GM19240 (cell line): ENCODE results near the gene ACY1.
A peak's percentile ranks its signal among the peaks of the same experiment; 100 is the strongest.

Source experiments
- DNase-seq: peaks from one replicate; pipeline ENCODE4 v3.0.0; 2011; ENCODE audit warnings: low spot score; ENCODE audit not compliant: insufficient read length

ACY1 gene

DNA sequence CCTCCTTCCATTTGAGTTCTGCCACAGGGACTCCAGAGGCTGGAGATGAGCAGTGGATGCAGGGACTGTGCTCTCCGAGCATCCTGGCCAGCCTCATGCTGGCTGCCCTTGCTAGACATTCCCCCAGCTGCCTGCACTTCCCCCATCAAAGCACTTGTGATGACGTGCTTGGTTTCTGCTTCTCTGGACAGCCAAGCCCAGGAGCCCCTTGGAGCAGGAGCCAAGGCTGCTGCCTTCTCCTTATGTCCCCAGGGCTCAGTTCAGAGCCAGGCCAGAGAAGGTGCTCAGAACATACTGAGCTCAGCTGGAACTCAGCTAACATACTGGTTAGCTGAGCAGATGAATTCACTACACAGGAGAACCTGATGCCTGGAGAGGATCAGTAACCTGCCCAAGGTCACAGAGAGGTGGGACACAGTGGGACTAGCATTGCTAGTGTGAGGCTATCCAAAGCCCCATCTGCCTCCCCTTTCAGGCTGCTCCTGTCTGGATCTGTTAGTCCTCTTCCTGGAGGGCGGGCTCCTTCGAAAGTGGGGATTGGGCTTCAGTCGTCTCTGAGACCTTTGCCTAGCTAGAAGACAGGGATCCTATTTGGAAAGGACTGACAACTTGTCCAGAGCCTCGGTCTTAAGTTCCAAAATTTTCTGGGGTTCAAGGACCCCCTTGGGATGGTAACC, 20.3 kb upstream of the ACY1 start:
- no peak for DNase-seq

DNA sequence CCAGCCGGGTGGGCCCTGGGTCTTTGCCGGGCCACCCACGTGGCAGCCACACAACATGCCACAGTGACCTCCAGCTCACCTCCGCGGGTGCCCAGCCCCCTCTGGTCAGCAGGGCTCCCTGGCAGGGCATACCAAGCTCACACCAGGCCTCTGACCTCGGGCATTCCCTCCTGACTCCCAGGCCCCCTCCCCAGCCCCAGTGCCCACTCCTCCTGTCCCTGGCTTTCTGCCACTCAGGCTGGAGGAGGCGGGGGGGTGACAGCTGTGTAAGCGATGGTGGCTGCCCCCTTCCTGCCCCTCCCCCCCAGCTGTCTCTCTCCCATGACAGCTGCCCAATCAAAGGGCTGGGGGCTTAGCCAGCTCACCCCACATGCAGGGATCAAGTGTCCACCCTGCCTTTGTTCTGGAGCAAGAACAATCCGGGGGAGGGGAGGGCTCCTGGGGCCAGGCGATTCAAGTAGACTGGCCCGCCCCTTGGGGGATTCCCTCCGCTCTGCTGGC, 19.3 kb upstream of the ACY1 start:
- no peak for DNase-seq

DNA sequence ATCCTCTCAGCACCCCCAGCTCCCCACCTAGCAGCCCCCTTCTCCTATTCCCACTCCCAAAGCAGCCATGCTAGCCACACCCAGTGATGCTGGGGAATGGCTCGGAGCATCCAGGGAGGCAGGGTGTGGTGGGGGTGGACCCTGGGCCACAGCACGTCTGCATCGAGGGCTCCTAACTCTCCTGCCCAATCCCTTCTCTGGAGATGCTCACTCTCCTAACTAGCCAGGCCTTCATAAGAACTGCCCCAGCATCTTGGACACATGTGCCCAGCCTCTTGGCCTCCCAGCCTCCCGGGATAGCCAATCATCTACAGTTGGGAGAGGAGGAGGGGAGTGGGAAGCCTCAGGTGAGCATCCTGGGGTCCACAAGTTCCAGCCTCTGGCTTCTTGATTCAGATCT, 18.8 kb upstream of the ACY1 start:
- DNase-seq = no peak

DNA sequence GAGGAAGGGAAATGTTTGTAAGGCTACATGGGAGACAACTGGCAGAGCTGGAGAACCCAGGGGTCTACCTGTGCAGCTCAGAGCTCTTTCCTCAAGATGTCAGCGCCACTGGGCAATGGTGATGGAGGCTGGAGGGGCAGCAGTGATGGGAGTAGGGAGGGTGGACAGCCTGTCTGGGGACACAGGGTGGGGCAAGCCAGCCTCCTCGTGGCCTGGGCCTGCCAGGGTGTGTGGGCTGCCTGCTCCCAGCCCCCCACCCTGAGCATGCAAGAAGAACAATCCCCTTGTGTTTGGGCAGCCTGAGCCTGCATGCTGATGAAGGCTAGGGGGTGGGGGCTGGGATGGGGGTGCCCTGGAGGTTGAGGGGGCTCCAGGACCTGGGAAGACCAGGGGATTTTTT, 17.3 kb upstream of the ACY1 start:
- no peak for DNase-seq

DNA sequence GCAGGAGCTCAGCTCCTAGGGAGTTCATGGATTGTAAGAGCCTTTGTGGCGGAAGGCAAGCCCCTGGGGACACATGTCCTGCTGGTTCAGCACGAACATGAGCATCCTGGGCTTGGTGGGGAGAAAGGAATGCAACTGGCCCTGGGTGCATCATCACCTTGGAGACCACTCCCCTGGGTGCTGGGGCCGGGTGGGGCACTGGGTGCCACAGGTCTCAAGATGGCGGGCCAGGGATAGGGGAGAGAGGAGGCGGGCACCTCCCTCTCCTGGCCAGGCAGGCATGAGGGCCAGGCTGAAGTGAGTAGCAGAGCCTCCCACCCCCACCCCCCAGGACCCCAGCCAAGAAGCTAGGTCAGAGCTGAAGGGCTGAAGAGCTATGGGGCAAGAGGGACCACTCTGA, 16.8 kb upstream of the ACY1 start:
- DNase-seq = no peak

DNA sequence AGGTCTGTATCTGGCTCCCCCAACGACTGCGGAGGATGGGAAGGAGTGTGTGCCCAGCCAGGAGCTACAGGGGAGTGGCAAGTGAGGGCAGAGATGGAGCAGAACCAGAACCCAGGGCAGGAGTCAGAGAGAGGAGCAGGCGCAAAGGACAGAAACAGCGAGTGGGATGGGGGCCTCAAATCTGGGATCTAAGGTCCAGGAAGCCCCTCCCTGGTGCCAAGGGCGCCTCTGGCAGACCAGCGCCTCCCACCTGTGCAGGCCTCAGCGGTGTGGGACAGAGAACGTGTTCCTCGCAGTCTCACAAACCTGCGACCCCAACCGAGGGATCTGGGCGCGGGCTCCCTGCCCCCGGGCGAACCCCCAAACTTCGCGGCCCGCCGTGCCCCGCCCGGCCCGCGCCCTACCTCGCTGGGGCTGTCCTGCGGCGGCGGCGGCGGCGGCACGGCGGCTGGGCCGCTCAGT, 16.4 kb upstream of the ACY1 start:
- DNase-seq = no peak

DNA sequence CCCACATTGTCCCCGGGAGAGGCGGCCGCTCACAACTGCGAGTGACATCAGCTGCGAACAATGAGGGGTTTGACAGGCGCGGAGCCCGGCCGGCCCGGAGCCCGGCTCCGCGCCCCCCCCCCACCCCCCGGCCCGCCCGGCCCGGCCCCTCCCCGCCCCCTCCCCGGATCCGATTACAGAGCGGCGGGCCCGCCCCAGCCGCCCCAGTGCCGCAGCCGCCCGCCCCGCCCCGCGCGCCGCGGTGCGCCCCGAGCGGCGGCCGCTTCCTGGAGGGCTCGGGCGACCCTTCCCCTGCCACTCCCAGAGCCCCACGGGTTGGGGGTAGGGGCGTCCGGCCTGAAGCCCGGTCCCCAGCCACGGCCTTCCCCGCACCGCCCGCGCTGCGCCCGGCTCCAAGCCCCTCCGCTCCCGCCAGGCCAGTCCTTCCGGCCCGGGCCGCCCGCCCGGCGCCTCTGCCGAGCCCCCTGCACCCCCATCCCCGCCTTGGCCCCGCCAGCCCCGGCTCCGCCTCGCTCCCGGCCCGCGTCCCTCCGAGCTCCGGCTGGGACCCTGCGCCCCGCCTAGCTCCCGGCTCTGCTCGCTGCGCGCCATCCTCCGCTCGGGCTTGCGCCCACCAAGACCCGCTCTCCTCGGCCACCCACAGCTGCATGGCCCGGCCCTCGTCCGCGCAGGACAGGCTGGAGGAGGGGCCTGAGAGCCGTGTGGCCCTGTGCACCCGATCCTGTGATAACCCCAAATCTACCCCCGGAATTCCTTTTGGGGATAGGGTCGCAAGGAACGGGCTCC, 15.8 kb upstream of the ACY1 start, which contains the start of gene PCBP4:
Gene PCBP4, minus strand, starts transcription at position 71 of the 786 bp plus-strand sequence. CDS start 6,214 bp downstream, outside the sequence.
- no peak for DNase-seq

DNA sequence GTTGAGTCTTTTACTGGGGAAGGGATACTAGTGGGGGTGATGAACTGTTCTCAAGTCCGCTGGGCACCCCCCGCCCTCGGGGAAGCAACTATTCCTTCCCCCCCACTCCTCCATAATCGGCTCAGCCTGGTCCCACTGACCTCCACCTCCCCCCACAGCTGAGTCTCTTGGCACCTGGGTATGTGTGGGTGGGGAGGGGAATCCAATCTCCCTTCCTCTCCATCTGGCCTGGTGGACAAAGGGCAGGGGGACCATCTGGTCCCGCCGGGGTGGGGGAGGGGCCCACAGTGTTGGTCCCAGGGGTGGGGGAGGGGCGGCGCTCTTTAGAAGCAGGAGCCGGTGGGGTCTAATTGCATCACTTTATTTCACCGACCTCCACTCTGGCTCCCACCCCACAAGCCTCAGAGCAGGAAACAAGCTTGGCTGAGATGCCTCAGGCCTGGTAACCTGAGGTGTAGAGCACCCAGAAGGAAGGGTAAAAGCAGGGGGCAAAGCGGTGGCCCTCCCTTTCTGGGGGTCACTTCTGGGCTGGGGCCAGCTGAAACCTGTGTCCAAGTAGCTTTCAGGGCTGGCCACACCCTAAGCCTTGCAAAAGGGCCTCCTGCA, 15.1 kb upstream of the ACY1 start:
- DNase-seq = no peak

DNA sequence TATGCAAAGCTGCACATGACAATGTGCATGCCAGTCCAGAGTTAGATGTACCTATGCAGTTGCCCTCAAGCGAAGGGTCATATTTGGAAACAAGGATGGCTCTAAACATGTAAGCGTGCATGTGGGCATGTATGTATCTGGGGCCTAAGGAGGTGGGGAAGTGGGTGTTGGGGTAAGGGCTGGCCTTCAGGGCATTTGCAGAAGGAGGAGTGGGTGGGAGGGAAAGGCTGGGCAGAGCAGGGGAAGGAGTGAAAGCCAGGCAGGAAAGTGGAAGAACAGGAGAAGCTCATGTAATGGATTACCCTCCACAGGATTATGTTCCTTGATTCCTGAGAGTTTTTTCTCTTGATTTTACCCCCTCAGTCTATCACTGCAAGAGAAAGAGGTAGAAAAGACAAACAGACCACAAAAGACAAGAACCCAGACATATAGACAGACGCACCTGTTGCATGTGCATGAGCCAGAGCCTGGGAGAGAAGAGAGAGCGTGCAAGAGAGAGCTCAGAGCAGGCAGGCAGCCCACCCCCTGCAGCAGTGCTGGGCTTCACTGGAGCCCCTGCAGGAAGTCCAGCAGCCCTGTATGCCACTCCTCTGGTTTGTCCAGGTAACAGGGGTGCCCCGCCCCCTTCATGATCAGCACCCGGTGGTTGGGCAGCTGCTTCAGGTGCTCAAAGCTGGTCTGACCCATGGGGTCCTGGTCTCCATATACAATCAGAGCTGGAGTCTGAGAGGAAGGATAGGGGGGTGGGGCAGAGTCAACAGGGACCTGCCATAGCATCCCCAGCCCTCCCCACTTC, 14.3 kb upstream of the ACY1 start:
- no peak for DNase-seq

DNA sequence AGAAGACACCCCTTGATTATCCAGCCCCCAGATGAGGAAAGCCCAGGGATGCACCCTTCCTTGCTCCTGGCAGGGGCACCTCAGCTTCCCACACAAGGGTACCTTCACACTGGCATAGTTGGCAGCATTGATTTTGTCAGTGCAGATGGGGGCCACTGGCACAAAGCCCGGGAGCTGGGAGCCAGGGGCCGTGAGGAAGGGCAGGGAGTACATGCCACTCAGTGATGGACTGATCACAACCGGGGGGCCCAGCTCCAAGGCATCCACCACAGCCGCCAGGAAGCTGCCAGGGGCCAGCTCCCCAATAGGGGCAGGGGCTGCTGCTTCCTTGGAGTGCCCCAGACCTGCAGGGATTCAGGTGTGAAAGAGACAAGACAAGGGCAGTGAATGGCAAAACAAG, 13.5 kb upstream of the ACY1 start:
- DNase-seq = no peak

DNA sequence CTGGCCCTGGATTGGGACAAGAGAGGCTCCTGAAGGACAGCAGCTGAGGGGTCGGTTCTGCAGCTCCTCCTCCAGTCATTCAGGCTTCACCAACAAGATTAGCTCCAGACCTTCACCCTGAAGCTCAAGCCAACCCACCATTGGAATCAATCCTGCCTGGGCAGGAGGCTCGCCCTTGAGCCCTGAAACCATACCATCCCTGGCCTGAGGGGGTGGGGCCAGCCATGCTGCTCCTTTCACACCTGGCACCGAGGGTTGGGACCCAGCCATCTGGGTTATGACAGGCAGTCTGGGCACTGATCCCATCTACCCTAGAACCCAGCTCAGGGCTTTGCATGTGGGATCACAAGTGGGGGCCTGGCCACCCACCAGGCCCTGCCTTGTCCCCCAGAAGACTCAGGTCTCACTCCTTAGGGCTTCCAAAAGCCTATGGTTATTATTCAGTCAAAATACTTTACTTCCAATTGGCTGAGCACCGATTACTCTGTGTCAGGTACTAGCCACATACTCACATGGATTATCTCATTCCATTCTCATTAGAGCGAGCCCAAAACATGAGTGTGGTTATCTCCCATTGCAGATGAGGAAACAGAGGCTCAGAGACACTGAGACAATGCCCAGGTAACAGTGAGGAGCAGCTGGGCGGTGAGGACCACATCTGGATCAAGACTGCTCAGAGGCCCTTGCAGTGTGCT, 12.6 kb upstream of the ACY1 start:
- no peak for DNase-seq

DNA sequence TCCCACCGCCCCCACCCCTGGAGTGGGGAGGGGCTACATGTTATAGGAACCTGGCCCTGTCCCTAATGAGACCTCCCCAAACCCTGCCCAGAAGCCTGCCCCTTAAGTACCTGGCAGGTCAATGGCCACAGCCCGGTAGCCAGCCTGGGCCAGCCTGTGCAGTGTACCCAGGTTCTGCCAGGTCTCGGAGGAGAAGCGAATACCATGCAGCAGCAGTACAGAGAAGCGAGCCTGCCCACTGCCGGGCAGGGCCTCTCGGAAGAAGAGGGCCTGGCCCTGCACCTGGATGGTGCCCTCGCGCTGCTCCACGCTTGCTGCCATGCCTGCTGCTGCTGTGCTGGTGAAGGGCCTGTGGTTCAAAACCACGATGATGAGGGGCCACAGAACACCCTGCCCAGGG, 12.0 kb upstream of the ACY1 start:
- DNase-seq = no peak

DNA sequence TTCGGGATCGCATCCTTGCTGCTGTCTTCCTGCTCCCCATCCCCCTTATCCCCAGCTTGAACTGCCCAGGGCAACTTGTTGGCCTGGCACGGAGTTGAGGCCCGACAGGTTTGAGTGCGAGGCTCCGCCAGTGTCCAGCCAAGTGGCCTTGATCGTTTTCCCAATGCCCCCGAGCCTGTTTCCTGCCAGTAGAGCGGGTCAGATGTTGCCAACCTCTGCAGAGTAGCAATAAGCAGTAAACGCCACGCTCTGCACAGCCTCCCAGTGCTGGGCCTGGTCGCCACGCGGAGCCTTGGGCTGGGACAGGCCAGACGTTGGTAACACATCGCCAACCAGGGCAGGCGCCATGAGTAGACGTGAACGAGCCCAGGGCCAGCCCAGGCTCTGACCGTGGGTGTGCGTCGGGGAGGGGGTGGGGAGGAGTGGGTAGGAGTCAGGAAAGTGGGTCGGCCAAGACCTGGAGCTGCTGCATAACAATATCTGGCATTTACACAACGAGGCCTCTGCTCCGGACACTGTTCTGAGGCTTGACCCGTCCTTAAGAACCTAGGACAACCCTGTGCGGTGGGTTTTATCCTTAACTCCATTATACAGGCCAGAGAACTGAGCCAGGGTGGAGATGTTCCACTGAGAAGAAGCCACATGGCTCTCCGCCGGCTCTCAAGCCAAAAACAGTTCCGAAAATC, 8.9 kb upstream of the ACY1 start:
- no peak for DNase-seq

DNA sequence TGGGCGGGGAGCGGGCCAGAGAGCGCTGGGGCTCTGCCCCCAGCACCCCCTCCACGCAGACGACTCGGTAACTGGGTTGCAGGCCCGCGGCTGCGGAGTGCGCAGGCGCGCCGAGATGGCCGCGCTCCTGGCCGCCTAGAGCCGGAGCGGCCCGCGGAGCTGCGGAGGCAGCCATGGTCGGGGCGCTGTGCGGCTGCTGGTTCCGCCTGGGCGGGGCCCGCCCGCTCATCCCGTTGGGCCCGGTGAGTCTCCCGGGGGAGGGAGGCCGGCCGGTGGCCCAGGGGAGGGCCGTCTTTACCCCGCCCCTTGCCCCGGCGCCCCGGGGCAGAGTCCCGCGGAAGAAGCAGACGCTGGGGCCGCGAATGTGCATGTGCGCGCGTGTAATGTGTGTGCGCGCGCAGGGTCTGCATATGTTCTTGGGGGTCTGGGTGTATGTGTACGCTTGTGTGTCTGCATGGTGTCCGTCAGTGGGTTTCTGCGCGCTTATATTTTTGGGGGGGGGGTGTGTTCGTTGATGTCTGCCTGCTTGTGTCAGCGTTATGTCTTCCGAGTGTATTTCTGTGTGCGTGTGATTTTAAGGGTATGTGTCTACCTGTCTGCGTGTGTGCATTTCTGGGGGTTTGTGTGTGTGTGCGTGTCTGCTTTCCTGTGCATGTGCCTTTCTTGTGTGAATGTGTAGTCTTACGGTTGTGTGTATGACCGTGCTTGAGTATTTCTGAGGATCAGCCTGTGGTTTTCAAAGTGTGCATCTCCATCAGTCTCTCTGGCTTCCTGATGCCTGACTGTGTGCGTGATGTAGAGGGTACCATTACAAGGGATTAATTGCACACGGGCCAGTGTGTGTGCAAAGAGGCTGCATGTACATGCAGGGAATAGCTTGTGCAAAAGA, 8.1 kb upstream of the ACY1 start, which contains the start of gene ABHD14A:
Gene ABHD14A, plus strand, starts transcription at position 102 of the 889 bp plus-strand sequence. Its CDS starts 72 bp downstream, at position 174.
- peak; percentile 85 for DNase-seq

DNA sequence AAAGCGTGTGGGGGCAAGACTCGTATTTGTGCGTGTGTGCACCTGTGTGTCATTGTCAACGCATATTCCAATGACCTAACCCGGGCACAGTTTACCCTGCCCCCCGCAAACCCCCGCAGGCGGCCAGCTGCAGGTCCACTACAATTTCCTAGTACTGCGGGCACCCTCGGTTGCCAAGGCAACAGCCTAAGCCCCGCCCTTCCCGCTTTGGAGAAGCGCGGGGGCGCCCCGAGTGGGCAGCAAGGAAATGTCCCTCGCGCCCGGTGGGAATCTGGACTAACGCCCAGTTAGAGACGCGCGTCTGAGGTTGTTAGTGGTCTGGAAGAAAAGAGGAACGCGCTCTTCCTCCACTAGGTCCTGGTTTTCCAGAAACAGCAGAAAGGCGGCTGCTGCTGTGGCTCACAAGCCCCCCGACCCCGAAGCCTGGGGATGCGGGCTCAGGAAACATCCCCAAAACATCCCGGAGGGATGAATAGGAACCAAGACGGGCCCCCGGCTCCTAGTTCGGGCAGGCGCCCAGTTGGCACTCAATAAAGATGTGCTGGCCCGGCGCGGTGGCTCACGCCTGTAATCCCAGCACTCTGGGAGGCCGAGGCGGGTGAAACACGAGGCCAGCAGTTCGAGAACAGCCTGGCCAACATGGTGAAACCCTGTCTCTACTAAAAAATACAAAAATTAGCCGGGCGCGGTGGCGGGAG, 7.3 kb upstream of the ACY1 start:
- no peak for DNase-seq

DNA sequence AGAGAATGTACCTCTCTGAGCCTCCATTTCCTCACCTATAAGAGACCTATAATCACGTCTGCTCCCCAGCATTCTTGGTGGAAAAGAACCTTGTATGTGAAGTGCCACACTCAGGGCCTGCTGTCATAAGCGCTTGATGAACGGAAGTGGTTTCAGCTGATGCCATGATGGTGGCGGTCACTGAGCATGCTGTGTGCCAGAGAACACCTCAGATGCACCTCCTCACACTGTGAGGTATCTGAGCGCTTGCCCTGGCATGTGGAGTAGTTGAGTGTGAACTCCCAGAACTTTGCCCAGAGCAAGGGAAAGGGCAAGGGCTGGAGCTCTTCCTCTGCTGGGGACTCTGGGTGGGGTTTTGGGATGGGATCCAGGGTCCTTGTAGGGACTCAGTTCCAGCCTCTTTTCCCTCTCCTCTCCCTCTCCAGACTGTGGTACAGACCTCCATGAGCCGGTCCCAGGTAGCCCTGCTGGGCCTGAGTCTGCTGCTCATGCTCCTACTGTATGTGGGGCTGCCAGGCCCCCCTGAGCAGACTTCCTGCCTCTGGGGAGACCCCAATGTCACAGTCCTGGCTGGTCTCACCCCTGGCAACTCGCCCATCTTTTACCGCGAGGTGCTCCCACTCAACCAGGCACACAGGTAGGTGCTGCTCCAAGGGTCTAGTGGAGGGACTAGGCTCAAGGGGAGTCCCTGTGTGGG, 5.7 kb upstream of the ACY1 start:
- DNase-seq = no peak

DNA sequence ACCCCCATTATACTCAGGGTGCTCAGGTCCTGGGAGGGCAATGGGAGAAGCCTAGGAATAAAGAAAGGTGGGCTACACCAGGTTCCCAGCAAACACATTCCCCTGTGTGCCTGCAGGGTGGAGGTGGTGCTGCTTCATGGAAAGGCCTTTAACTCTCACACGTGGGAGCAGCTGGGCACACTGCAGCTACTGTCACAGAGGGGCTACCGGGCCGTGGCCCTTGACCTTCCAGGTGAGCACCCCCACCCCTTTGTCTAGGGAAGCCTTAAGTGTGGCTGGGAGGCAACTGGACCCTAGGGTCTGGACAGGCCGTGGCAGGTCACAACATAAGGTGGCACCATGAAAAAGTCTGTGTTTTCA, 5.2 kb upstream of the ACY1 start:
- no peak for DNase-seq

DNA sequence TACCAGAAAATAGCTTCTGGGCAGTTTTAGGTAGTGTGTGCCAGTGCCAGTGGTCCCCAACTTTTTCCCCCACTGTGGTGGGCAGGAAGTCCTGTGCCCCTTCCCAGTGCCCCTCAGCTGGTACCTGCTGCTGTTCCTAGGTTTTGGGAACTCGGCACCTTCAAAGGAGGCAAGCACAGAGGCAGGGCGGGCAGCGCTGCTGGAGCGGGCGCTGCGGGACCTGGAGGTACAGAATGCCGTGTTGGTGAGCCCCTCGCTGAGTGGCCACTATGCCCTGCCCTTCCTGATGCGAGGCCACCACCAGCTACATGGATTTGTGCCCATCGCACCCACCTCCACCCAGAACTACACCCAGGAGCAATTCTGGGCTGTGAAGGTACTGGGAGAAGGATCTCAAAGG, 3.1 kb upstream of the ACY1 start:
- no peak for DNase-seq
